GM18861 (cell line): Measurements from ENCODE around the gene NTRK3.
"Not testable (repeated sequence)": the region's sequence is repeated elsewhere in the genome, so short reads cannot be mapped to it uniquely, and the experiment has no call there.

Experiments
- ATAC-seq: cut with Tn5 transposase; IDR thresholded peaks from one replicate; pipeline ENCODE4 v1.9.1; 2021; ENCODE audit not compliant: unreplicated experiment

Gene NTRK3

DNA sequence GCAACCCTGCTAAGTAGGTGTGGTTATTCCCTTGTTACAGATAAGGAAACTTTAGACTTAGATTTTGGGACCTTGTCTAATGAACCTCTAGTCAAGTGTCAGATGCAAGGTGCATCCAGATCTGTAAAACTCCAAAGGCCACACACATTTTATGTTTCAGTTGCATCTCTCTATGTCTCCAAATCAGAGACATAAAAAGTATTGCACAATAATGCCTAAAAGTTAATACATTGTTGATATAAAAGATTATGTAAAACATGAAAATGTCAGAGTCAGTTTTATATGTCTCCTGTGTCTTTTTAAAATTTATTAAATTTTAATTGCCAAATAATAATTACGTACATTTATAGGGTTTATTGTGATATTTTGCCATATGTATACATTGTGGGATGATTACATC lies 408.5 kb downstream of the NTRK3 start:
- no peak for ATAC-seq

DNA sequence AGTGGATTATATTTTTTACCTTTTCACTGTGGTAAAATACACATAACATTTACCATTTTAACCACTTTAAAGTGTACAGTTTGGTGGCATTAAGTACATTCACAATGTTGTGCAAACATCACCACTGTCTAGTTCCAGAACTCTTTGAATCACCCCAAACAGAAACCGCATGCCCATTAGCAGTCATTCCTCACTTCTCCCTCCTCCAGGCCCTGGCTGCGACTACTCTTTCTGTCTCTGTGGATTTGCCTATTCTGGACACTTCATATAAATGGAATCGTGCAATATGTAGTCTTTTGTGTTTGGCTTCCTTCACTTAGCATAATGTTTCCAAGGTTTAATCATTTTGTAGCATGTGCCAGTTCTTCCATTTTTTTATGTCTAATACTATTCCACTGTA lies 409.8 kb downstream of the NTRK3 start:
- no peak for ATAC-seq

DNA sequence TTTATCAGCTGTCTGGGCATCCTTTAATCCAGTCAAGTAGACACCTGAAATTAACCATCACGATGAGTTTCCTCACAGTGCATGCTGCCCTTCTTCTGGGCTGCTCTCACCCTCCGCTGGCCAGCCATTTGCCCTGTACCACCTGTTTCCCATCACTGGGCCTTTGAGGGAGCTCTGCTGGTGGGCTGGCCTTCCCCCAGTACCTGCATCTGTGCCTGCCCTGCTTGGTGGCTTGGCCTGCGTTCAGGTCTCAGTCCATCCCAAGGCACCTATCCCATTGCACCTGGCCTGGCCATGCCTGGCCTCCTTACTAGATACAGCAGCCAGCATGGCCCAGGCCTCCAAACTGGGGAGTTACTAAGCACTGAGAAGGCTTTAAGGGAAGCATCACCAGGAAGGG lies 413.2 kb downstream of the NTRK3 start:
- no peak for ATAC-seq

GRCh38 chr15:87841426-87841998 lies 415.0 kb downstream of the NTRK3 start:
- no peak for ATAC-seq

- not testable (repeated sequence) for ATAC-seq
Measured at GRCh38 chr15:87835830-87836229, 420.7 kb downstream of the NTRK3 start.

- ATAC-seq: not testable (repeated sequence)
Measured at GRCh38 chr15:87833333-87833732, 423.2 kb downstream of the NTRK3 start.

DNA sequence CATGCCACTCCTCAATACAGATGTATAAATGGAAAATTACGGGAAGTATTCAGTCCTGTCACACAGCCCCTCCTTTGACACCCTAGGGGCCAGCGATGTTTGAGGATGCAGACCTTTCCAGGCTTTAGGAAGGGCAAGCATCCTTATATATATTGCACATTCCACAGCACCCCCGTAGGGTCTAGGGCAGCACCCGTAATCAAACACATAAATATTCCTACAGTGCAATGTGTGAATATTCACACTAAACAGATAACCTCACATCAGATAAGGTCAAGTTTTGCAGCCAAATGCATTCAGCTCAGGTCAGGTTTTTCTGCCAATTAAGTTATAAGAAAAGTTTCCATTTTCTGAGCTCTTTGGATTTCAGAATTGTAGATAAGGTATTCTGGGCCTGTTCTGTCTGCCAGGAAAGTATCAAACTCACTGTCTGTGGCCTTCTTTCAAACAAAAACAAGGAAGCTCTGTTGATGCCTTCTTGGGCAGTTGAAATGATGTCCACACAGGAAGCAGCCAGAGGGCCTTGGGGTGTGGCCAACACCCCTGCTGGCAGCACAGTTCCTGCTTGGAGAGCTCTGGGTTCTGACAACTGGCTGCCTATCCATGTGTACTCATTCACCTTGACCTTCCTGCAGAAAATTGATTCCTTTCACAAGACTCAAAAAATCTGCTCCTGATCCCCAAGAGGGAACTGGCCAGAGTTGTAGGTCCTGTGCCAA lies 427.0 kb downstream of the NTRK3 start:
- no peak for ATAC-seq

DNA sequence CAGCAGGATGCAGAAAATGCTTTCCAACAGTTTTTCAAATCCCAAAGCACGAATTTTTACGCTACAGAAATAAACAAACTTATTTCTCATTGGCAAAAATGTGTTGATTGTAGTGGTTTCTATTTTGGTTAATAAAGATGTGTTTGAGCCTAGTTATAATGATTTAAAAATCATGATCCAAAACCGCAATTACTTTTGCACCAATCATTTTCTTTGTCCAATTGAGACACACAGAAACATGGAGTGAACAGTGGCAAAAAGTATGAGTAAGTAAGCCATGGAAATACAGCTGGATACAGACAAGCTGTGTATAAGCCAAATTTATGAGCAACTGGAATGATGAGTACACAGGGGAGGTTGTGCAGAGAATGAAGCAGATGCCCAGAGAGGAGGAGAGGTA lies 427.9 kb downstream of the NTRK3 start:
- no peak for ATAC-seq

- no peak for ATAC-seq
Measured at GRCh38 chr15:87827131-87827530, 429.4 kb downstream of the NTRK3 start.

DNA sequence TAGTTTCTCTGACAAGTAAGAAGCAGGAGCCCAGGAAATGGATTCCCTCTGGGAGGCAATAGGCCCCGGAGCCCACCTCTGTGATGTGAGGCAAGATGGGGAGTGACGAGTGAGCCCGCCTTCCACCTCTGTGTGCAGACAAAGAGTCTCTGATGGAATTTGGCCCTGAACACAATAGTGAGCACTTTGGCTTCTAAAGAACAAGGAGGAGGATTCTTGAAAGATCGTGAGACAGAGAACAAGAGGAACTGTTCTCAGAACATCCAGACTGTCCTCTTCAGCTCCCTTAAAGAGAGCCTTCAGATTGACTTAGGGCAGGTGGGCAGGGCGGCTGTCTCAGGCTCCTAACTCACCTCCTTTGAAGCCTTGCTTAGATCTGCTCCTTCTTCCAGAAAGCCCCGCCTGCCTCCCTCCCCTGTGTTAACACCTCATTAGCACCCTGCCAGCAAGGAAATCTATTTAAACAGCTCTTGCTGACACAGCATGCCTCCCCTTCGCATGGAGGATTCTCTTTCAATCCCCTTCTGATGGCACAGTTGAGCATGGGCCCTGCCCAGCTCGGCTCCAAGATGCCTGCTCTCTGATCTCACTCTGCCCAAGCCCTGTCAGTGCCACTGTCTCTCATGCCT lies 430.3 kb downstream of the NTRK3 start:
- no peak for ATAC-seq

- ATAC-seq: no peak
Measured at GRCh38 chr15:87818756-87819155, 437.8 kb downstream of the NTRK3 start.

GRCh38 chr15:87817553-87817952 lies 439.0 kb downstream of the NTRK3 start:
- ATAC-seq: no peak

GRCh38 chr15:87816811-87817210 lies 439.7 kb downstream of the NTRK3 start:
- no peak for ATAC-seq

- no peak for ATAC-seq
Measured at GRCh38 chr15:87816016-87816415, 440.5 kb downstream of the NTRK3 start.
